Posterior cingulate gyrus (tissue), 11 donors: ENCODE results near the gene BRINP1.
"Not testable (repeated sequence)": the region's sequence is repeated elsewhere in the genome, so short reads cannot be mapped to it uniquely, and the experiment has no call there.

ENCODE experiments used
- DNase-seq, 10 donors: peaks; one replicate each; pipeline versions ENCODE4 v3.0.0 to v3.0.0-alpha.2; 2020 to 2021; ENCODE audit warnings: mixed read lengths in 3 of 10
- intact Hi-C: fragments of 100-400 bp; cut with DNase I; formaldehyde crosslinking; loops from one replicate; pipeline ENCODE4 v1.15.1; 2023

The BRINP1 gene

GRCh38 chr9:119221276-119221675 lies 148.0 kb downstream of the BRINP1 start:
- intact Hi-C loops: no loop called here
- DNase-seq: no peak

DNA sequence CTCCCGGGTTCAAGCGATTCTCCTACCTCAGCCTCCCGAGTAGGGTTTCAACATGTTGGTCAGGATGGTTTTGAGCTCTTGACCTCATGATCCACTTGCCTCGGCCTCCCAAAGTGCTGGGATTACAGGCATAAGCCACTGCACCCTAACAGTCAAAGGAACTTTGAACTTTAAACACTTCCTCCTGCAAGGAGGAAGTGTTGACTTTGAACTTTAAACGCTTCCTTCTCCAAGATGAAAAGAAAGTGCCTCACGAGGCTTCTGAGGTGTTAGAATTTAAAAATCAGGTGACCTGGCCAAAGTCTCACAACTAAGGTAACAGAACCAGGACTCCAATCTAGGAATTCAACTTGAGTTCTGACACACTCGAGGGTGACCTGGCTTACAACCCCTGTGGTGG lies 150.9 kb downstream of the BRINP1 start:
- no peak for DNase-seq

DNA sequence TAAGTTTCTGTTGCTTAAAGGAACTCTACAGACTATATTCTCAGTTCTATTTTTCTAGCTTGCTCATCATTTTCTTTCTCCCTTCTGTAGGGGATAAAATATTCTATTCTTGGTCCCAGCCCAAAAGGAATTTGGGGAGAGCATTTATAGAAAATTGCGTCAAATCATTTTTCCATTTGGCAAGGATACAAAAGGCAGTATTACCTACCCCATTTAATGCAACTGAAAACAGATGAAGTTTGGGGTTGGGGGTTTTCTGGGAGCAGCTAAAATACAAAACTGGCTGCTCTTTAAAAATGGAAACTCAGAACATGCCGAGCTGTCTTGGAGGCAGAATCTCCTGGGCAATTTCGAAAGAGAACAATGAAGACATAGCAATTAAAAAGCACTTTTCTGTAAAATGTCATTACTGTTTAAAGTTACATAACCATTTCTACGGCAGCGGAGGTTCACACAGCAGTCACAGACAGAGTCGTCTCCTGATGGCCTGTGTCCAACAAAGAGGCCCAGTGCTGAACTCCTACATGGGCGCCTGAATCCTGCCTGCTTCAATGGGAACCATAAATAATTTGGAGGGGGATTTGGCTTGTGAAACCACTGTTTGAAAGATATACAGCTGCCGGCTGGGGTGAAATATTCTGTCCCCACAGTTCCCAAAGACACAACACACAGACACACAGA lies 152.4 kb downstream of the BRINP1 start:
- intact Hi-C loops: no loop called here
- DNase-seq: peak in 7 of 10 donors; percentile 13 to 86 (median 40)

More for the DNA sequence above, 150.9 kb downstream of the BRINP1 start:
- intact Hi-C loops: no loop called here

DNA sequence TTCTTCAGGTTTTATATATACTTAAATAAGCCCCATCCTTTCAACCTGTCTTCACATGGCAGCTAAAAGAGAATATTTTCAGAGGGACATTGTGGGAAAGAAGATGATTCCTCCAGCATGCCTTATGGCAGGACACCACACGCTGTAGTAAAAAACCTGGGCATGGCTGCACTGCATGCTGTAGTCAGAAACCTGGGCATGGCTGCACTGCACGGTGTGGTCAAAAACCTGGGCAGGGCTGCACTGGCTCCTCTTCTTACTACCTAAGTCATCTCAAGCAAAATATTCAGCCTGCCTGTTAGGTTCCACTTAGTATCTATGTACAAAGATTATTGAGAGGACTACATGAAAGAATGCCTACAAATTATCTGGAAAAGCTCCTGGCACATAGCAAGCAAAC lies 153.6 kb downstream of the BRINP1 start:
- peak in 1 of 10 donors; percentile 67 for DNase-seq
- intact Hi-C loops: no loop called here

GRCh38 chr9:119213471-119213870 lies 155.8 kb downstream of the BRINP1 start:
- DNase-seq: no peak
- intact Hi-C loops: no loop called here

DNA sequence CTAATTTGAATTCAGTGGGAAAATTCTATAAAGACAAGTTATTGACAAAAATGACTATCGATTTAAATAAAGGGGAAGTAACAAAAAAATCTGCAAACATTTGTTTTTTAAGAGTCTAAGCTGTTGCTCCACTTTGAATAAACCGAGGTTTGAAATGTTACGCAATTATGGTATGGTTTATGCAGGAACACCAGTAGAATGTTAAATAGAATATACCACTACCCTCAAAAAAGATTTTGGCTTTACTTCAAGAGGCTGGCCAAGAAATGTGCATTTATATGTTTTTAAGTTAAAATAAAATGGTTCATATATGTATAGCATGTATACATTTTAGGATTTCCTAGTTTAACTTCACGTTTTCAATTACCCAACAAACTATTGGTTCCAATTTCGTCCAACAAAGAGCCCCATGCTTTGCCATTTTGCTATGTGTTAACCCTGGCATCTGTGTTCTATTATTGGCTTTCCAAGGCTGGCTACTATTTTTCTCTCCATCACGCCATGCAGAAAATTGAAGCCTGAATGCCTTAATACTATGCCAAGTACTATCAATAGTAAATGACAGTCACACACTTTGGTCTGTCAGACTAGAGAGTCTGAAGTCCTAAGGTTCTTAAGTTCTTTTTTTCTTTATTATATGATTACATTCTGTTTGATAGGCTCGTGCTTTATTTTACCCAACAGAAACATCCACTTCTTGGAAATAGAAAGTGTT lies 171.2 kb downstream of the BRINP1 start:
- intact Hi-C loops: no loop called here
- no peak for DNase-seq

- no peak for DNase-seq
- intact Hi-C loops: no loop called here
Observed at GRCh38 chr9:119195521-119195920, 173.7 kb downstream of the BRINP1 start.

GRCh38 chr9:119185298-119185697 lies 183.9 kb downstream of the BRINP1 start:
- intact Hi-C loops: no loop called here
- no peak for DNase-seq

DNA sequence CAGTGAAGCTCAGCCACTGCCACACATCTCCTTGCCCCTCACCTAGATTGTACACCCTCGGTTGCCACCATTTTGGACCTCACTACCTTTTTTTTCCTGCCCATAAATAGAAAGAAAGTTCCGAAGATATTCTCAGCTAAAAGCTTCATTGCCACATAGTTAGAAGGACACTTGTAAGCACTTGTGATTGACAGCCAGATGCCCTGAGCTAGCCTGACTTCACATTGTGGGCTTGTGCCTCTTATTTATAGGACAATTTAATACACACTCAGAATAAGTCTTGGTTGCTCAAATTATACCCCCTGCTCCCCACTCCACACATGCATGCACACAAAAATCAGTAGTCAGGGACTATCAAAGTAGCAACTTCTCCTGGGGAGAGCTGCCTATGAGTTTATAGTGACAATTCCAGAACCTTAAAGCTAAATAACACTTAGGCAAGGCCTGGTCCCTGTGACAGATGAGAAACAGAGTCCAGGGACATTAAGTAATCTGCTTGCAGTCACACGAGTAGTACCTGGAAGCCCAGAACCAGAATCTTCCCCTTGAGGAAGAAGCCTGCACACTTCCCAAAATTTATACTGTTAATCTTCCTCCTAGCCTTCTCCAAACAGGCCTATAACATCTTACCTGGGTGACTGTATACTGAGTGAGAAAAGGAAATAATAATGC lies 184.8 kb downstream of the BRINP1 start:
- intact Hi-C loops: no loop called here
- DNase-seq: no peak

DNA sequence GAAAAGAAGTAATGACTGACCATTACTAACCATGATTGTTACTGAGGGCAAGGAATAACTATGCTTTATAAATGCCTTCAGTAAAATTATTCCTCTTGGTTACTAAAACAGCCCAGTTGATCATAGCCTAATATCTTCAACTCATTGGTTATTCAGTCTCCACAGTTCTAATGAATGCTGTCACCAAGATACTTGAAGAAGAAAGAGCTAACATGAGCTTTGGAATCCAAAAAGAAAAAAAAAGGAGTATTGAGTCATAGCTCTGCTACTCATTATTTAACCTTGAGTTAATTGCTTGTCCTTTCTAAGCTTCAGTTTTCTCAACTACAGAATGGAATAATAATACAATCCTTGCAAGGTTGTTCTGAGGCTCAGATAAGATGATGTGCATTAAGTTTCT lies 187.7 kb downstream of the BRINP1 start:
- no peak for DNase-seq
- intact Hi-C loops: no loop called here

DNA sequence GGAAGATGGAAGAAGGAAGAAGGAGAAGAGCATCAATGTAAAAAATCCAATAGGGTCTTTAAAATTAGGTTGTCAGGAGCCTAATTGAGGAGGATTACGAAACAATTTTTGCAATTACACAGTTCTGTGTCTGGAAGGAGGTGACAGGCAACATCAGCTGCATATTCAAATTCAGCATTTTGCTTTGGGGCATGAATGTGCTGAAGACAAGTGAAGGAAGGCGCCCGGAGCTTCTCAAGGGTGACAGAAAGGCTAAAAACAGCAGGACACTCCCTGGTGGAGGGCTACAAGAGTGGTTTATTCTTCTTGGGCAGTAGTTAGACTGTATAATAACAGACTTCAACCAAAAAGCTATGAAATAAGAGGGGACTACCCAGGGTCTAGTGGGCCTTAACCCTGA lies 188.3 kb downstream of the BRINP1 start:
- intact Hi-C loops: no loop called here
- no peak for DNase-seq

DNA sequence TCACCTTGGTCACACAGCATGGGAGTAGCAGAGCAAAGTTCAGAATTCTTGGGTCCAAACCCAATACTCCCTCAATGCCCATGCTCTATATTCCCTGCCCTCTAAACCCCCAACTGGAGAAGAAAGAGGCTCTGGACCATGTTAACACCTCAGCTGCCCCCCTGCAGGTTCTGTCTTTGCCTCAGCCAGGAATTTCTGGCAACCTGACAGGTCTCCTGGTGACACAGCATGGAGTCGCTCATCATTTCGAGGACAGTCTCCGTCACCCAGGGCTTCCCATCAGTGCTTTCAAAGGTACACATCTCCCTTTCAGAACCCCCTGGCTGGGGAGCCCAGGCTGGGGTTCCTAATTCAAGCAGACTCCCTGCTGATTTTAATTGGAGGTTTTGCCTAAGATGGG lies 189.5 kb downstream of the BRINP1 start:
- DNase-seq: peak in 1 of 10 donors; percentile 50
- intact Hi-C loops: no loop called here

- intact Hi-C loops: no loop called here
- peak in 3 of 10 donors; percentile 60 to 84 (median 75) for DNase-seq
Observed at GRCh38 chr9:119177196-119177595, 192.0 kb downstream of the BRINP1 start.

GRCh38 chr9:119175581-119175980 lies 193.7 kb downstream of the BRINP1 start:
- DNase-seq: no peak
- intact Hi-C loops: no loop called here

DNA sequence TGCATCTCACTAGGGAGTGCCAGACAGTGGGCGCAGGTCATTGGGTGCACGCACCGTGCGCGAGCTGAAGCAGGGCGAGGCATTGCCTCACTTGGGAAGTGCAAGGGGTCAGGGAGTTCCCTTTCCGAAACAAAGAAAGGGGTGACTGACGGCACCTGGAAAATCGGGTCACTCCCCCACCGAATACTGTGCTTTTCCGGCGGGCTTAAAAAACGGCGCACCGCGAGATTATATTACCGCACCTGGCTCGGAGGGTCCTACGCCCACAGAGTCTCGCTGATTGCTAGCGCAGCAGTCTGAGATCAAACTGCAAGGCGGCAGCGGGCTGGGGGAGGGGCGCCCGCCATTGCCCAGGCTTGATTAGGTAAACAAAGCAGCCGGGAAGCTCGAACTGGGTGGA lies 200.0 kb downstream of the BRINP1 start:
- peak in 2 of 10 donors; percentile 49 to 63 for DNase-seq
- intact Hi-C loops: not testable (repeated sequence)

- DNase-seq: peak in 1 of 10 donors; percentile 71
- intact Hi-C loops: no loop called here
Observed at GRCh38 chr9:119167876-119168275, 201.4 kb downstream of the BRINP1 start.

DNA sequence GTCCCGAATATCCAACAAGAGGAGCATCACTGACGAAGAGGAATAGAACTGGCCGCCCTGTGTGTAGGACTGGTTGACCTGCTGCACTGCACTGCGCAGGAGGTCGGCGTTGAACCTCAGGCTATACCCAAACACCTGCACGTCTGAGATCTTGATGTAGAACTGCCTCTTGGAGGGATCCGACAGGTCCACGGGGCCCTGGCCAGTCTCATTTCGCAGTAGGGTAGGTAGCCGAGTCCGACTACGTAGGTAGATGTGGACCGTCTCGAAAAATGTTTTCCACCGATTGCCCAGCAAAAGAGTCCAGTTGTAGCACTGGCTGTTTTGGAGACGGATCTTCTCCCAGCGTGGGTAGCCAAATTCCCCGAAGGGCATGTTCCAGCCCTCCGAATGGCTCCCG lies 202.0 kb downstream of the BRINP1 start:
- peak in 3 of 10 donors; percentile 39 to 60 (median 56) for DNase-seq
- intact Hi-C loops: no loop called here

DNA sequence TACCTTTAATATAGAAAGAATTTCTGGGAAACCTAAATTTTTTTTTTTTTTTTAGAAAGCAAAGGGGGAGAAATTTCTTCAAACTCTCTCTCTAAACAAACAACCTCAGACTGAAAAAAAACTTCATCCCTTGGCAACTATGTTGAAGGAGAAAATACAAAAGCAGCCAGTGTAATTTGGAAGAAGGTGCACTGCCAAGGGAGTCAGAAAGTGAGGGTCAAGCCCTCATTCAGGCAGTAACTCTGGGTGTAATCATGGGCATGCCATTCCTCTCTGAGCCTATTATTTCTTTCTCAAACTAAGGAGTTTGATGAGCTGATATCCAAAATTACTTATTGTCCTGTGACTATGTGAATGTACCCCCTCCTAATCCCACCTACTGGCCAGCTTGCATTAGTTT lies 203.1 kb downstream of the BRINP1 start:
- intact Hi-C loops: no loop called here
- DNase-seq: no peak

DNA sequence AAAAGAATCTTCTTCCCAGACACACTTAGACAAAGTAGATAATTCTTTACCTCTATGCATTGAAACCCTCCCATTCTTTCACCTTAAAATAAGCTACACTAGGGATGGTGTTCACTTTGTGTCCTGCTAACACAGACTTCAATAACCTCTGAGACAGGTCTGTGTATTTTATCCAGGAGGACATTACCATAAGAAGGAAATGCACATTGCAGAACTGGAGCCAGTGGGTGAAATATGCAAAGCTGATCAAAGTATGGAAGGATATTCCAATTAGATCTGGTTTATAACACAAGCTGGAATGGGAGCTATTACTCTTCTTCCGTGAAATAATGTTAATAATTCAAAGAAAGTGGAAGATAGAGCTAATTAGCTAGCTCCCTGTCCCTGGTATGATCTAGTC lies 204.1 kb downstream of the BRINP1 start:
- intact Hi-C loops: no loop called here
- DNase-seq: no peak

DNA sequence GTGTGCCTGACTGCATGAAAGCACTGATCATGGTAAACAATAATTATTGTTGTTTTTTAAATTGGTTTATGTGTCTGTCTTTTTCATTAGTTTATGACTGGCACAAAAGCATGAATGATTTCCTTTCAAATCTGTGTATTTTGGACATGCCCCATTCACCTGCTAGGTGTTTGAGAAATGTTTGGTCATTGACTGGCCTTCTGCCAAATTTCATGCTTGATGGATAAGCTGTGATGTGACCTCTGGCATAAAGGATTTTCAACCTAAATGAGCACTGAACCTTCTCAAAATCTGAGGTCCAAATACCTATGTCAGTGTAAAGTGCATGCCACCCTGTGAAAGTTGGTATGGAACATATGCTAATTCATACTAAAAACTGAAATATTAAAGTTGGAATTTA lies 204.5 kb downstream of the BRINP1 start:
- DNase-seq: no peak
- intact Hi-C loops: no loop called here

DNA sequence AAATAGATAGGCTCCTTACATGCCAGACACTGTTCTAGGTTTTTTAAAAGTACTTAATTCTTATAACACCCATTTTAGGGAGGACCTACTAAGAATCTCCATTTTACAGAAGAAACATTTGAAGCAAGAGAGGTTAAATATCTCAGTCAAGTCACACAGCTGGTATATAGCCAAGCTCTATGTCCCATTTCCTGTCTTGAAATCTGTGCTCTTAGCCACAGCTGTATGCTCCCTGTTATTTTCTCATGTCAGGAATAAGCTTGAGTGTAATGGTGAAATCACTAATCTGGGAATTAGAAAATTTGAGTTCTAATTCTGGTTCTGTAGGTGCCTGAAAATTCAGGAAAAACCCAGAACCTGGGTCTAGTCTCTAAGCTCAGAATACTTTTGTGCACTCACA lies 208.7 kb downstream of the BRINP1 start:
- DNase-seq: no peak
- intact Hi-C loops: no loop called here

DNA sequence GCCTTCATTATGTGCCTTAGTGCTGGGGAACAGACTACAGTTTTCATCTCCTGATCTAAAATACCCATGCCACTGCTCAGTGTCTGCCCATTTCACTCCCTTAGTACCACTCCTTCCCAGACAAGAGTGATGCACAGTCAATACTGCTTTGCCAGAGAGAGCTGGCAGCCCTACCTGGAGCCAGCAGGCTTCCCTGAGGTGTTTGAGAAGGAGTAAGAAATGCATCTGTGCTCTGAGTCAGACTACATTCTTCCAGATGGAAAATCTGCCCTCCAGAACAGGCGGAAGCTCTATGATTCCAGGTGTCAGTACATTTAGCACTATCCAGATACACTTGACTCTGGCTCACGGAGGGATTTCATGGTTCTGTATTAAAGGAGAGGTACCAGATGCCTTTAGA lies 209.8 kb downstream of the BRINP1 start:
- intact Hi-C loops: loop anchor here (10.0 kb wide), 1 partner anchor 135 kb away; no protein-coding TSS in a partner anchor
- peak in 4 of 10 donors; percentile 45 to 75 (median 60) for DNase-seq
